Activated CD4-positive, alpha-beta memory T cell treated with anti-CD3 and anti-CD28 coated beads, Interleukin-2, amount 10 ng/mL, durations not matched to agents 7 days and 5 days (primary cell): ENCODE data around the gene CEP112. TPM values are rescaled to one million over a fixed set of nuclear protein-coding genes. Genes with fewer than 3 reads are reported as not detected.
A peak's percentile ranks its signal among the peaks of the same experiment; 100 is the strongest.
"Not testable (repeated sequence)": the region's sequence is repeated elsewhere in the genome, so short reads cannot be mapped to it uniquely, and the experiment has no call there.

Experiments
- CTCF ChIA-PET: fragments of 350-600 bp; sonication (Branson Sonifier 250); formaldehyde crosslinking; loops from one replicate; lab custom pipeline; 2021; ENCODE audit warnings: antibody characterized with exemption, inconsistent platforms; lab: Charles Lee
- POLR2A ChIA-PET: fragments of 350-600 bp; sonication (Branson Sonifier 250); formaldehyde crosslinking; loops from one replicate; lab custom pipeline; 2021; ENCODE audit warnings: antibody characterized with exemption; lab: Charles Lee
- DNase-seq: peaks from one replicate; pipeline ENCODE4 v3.0.0-alpha.2; 2020
- H3K27ac Mint-ChIP-seq: one replicate; pipeline ENCODE4 v1.8.0; 2021; ENCODE audit warnings: mild to moderate bottlenecking, mixed read lengths
- H3K27me3 Mint-ChIP-seq: one replicate; pipeline ENCODE4 v1.8.0; 2021; ENCODE audit warnings: mixed read lengths
- H3K36me3 Mint-ChIP-seq: one replicate; pipeline ENCODE4 v1.8.0; 2021; ENCODE audit warnings: low read depth, mixed read lengths
- H3K4me1 Mint-ChIP-seq: one replicate; pipeline ENCODE4 v1.8.0; 2021; ENCODE audit warnings: mixed read lengths
- H3K4me3 Mint-ChIP-seq: one replicate; pipeline ENCODE4 v1.8.0; 2021; ENCODE audit warnings: mild to moderate bottlenecking, mixed read lengths
- H3K9me3 Mint-ChIP-seq: one replicate; pipeline ENCODE4 v1.8.0; 2021; ENCODE audit warnings: mixed read lengths
- total RNA-seq, 2 experiments: library from RNA; stranded (reverse); gene quantifications; one replicate each; pipeline ENCODE4 v1.2.3, GENCODE V29; 2021

The CEP112 gene
- total RNA-seq, 2 experiments from 2014 or later, result 4.5 to 4.6 TPM

GRCh38 chr17:66167189-66167815 lies 24.6 kb downstream of the CEP112 start:
- Mint-ChIP-seq H3K27ac (no peak overlapping the region), H3K9me3 (no peaks in the 10 kb centered on the region), H3K36me3 (no peaks in the 10 kb centered on the region), H3K27me3 (no peaks in the 10 kb centered on the region), H3K4me3 (no peak overlapping the region), H3K4me1 (no peaks in the 10 kb centered on the region)
- ChIA-PET POLR2A (no interaction called here), CTCF (interaction anchor here (1.7 kb wide), 1 partner anchor 400 kb away, joined by 3 read pairs; no protein-coding TSS in a partner anchor)
- no peak for DNase-seq

- CTCF ChIA-PET, result interaction anchor here (0.6 to 3.0 kb wide), 9 partner anchors 10 to 946 kb away, joined by 3 to 24 read pairs (median 5); no protein-coding TSS in a partner anchor
- no peaks in the 10 kb centered on the region for H3K27me3 Mint-ChIP-seq
- H3K9me3 Mint-ChIP-seq, result peaks cover 2% of the 10 kb centered on the region
- no peak for DNase-seq
- POLR2A ChIA-PET, result interaction anchor here (2.6 kb wide), 1 partner anchor 934 kb away, joined by 9 read pairs; no protein-coding TSS in a partner anchor
- H3K4me1 Mint-ChIP-seq, result peaks cover 9% of the 10 kb centered on the region
- H3K4me3 Mint-ChIP-seq, result no peak overlapping the region
- peaks cover 4% of the 10 kb centered on the region for H3K36me3 Mint-ChIP-seq
- H3K27ac Mint-ChIP-seq, result no peak overlapping the region
Measured at GRCh38 chr17:66165537-66166123, 26.3 kb downstream of the CEP112 start.

DNA sequence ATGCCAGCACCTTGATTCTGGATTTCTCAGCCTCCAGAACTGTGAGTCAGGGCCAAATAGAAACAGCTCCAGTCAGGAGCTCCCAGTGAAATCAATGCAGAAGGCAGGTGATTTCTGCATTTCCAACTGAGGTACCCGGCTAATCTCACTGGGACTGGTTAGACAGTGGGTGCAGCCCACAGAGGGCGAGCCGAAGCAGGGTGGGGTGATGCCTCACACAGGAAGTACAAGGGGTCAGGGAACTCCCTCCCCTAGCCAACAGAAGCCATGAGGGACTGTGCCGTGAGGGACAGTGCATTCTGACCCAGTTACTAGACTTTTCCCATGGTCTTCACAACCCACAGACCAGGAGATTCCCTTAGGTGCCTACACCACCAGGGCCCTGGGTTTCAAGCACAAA lies 36.9 kb downstream of the CEP112 start:
- DNase-seq, H3K4me1 Mint-ChIP-seq, H3K27ac Mint-ChIP-seq, H3K27me3 Mint-ChIP-seq, POLR2A ChIA-PET, H3K4me3 Mint-ChIP-seq, H3K9me3 Mint-ChIP-seq: not testable (repeated sequence)
- CTCF ChIA-PET, result interaction anchor here (1.6 kb wide), 1 partner anchor 10 kb away, joined by 5 read pairs; no protein-coding TSS in a partner anchor
- H3K36me3 Mint-ChIP-seq, result peaks cover 14% of the 10 kb centered on the region

GRCh38 chr17:66152756-66153155 lies 39.2 kb downstream of the CEP112 start:
- POLR2A ChIA-PET, result no interaction called here

GRCh38 chr17:66150708-66151107 lies 41.2 kb downstream of the CEP112 start:
- no peak for DNase-seq
- Mint-ChIP-seq H3K9me3 (peaks cover 3% of the 10 kb centered on the region), H3K4me1 (peaks cover 13% of the 10 kb centered on the region), H3K4me3 (no peak overlapping the region), H3K36me3 (peaks cover 8% of the 10 kb centered on the region), H3K27ac (no peak overlapping the region), H3K27me3 (peaks cover 3% of the 10 kb centered on the region)
- CTCF ChIA-PET, result no interaction called here
- POLR2A ChIA-PET, result no interaction called here

More at GRCh38 chr17:66152756-66153155, 39.2 kb downstream of the CEP112 start:
- no peak overlapping the region for H3K27ac Mint-ChIP-seq
- H3K9me3 Mint-ChIP-seq, result peaks cover 3% of the 10 kb centered on the region
- no peak overlapping the region for H3K4me3 Mint-ChIP-seq
- peaks cover 13% of the 10 kb centered on the region for H3K4me1 Mint-ChIP-seq
- peaks cover 4% of the 10 kb centered on the region for H3K27me3 Mint-ChIP-seq
- CTCF ChIA-PET, result no interaction called here
- DNase-seq, result no peak
- H3K36me3 Mint-ChIP-seq, result peaks cover 10% of the 10 kb centered on the region

DNA sequence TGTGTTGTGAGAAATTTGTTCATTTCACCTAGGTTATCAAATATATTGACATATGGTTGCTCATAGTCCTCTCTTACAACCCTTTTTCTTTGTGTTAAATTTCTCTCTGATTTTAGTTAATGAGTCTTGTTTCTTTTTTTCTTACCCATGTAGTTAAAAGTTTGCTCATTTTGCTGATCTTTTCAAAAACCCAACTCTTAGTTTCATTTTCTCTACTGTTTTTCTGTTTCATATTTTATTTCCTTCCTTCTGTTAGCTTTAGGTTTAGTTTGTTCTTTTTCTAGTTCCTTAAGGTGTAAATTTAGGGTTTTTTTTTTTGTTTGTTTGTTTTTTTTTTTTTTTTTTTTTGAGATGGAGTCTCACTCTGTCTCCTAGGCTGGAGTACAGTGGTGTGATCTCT lies 42.4 kb downstream of the CEP112 start:
- ChIA-PET CTCF (no interaction called here), POLR2A (no interaction called here)
- peak overlapping the region; percentile 3 for H3K27ac Mint-ChIP-seq

DNA sequence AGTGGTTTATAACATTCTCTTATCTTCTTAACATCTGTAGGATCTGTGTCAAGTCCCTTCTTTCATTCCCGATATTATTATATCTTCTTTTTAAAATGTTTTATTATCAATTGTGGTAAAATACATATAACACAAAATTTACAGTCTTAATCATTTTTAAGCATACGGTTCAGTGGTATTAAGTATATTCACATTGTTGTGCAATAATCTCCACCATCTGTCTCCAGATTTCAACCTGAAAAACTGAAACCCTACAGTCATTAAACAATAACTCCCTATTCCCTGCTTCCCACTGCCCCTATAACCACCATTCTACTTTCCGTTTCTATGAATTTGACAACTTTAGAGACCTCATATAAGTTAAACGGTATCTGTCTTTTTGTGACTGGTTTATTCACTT lies 45.5 kb downstream of the CEP112 start:
- Mint-ChIP-seq H3K27me3 (peaks cover 3% of the 10 kb centered on the region), H3K9me3 (peaks cover 3% of the 10 kb centered on the region), H3K27ac (no peak overlapping the region), H3K4me1 (peaks cover 11% of the 10 kb centered on the region), H3K36me3 (peaks cover 8% of the 10 kb centered on the region), H3K4me3 (no peak overlapping the region)
- ChIA-PET POLR2A (no interaction called here), CTCF (no interaction called here)
- no peak for DNase-seq

More for the DNA sequence above, 42.4 kb downstream of the CEP112 start:
- H3K27me3 Mint-ChIP-seq, result peaks cover 3% of the 10 kb centered on the region
- H3K9me3 Mint-ChIP-seq, result peaks cover 3% of the 10 kb centered on the region
- H3K4me1 Mint-ChIP-seq, result peaks cover 11% of the 10 kb centered on the region
- DNase-seq, result no peak
- H3K4me3 Mint-ChIP-seq, result no peak overlapping the region
- H3K36me3 Mint-ChIP-seq, result peaks cover 8% of the 10 kb centered on the region

DNA sequence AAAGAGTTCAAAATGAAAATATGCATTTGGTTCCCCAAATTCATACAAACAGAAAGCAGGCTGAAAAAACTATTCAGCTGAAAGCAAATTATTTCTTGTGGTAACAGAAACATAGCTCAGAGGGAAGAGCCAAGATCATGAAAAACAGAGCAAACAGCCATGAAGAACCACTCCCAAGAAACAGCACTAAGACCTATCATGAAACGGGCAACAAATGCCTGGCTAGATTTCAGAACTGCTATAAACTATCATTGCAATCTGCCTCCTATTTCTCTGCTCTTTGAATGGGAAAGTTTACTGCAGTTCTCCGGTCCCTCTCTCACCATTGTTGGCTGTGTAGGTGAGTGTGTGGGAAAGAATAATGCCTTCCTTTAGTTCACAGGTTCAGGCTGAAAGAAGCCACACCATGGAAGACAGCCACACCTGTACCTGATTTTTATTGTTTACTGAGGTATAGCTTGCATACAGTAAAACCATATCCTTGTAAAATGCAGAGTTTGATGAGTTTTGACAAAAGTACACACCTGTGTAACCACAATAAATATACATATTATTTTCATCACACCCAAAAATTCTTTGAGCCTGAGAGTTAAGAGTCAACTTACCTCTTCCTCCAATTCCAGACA lies 48.2 kb downstream of the CEP112 start:
- no peak overlapping the region for H3K4me3 Mint-ChIP-seq
- H3K36me3 Mint-ChIP-seq, result no peaks in the 10 kb centered on the region
- H3K9me3 Mint-ChIP-seq, result no peaks in the 10 kb centered on the region
- ChIA-PET CTCF (no interaction called here), POLR2A (no interaction called here)
- no peak for DNase-seq
- H3K4me1 Mint-ChIP-seq, result peaks cover 4% of the 10 kb centered on the region
- H3K27ac Mint-ChIP-seq, result no peak overlapping the region
- H3K27me3 Mint-ChIP-seq, result peaks cover 6% of the 10 kb centered on the region

GRCh38 chr17:66142428-66142827 lies 49.5 kb downstream of the CEP112 start:
- Mint-ChIP-seq H3K27ac (no peak overlapping the region), H3K4me3 (no peak overlapping the region), H3K4me1 (peaks cover 4% of the 10 kb centered on the region)

GRCh38 chr17:66138120-66138519 lies 53.8 kb downstream of the CEP112 start:
- peaks cover 4% of the 10 kb centered on the region for H3K4me1 Mint-ChIP-seq
- CTCF ChIA-PET, result no interaction called here
- H3K36me3 Mint-ChIP-seq, result no peaks in the 10 kb centered on the region
- no peak for DNase-seq
- no peak overlapping the region for H3K4me3 Mint-ChIP-seq
- H3K27me3 Mint-ChIP-seq, result peaks cover 3% of the 10 kb centered on the region
- POLR2A ChIA-PET, result no interaction called here
- H3K27ac Mint-ChIP-seq, result no peak overlapping the region
- H3K9me3 Mint-ChIP-seq, result peaks cover 7% of the 10 kb centered on the region

More at GRCh38 chr17:66142428-66142827, 49.5 kb downstream of the CEP112 start:
- no peak for DNase-seq
- Mint-ChIP-seq H3K9me3 (peaks cover 1% of the 10 kb centered on the region), H3K27me3 (peaks cover 3% of the 10 kb centered on the region), H3K36me3 (no peaks in the 10 kb centered on the region)
- ChIA-PET CTCF (no interaction called here), POLR2A (no interaction called here)

GRCh38 chr17:66135896-66136295 lies 56.0 kb downstream of the CEP112 start:
- Mint-ChIP-seq H3K27ac (no peak overlapping the region), H3K9me3 (peaks cover 7% of the 10 kb centered on the region), H3K27me3 (peaks cover under 1% of the 10 kb centered on the region), H3K4me3 (no peak overlapping the region), H3K4me1 (peaks cover 2% of the 10 kb centered on the region), H3K36me3 (no peaks in the 10 kb centered on the region)
- CTCF ChIA-PET, result no interaction called here
- no peak for DNase-seq
- POLR2A ChIA-PET, result no interaction called here

GRCh38 chr17:66135219-66135618 lies 56.7 kb downstream of the CEP112 start:
- no peak for DNase-seq
- no peak overlapping the region for H3K4me3 Mint-ChIP-seq
- no peaks in the 10 kb centered on the region for H3K36me3 Mint-ChIP-seq
- ChIA-PET CTCF (interaction anchor here (0.5 kb wide), 1 partner anchor 893 kb away, joined by 3 read pairs; no protein-coding TSS in a partner anchor), POLR2A (no interaction called here)
- no peak overlapping the region for H3K27ac Mint-ChIP-seq
- H3K9me3 Mint-ChIP-seq, result peaks cover 7% of the 10 kb centered on the region
- no peaks in the 10 kb centered on the region for H3K27me3 Mint-ChIP-seq
- peaks cover 2% of the 10 kb centered on the region for H3K4me1 Mint-ChIP-seq

- POLR2A ChIA-PET, result no interaction called here
- Mint-ChIP-seq H3K27ac (no peak overlapping the region), H3K4me1 (no peaks in the 10 kb centered on the region), H3K9me3 (no peaks in the 10 kb centered on the region), H3K36me3 (no peaks in the 10 kb centered on the region), H3K27me3 (peaks cover 1% of the 10 kb centered on the region), H3K4me3 (no peak overlapping the region)
- no peak for DNase-seq
- CTCF ChIA-PET, result interaction anchor here (0.7 kb wide), 1 partner anchor 35 kb away, joined by 3 read pairs; no protein-coding TSS in a partner anchor
Measured at GRCh38 chr17:66129759-66130158, 62.2 kb downstream of the CEP112 start.
